Left lobe of liver (tissue), 2 donors: ENCODE measurements around the gene SOCS4. TPM values are rescaled to one million over a fixed set of nuclear protein-coding genes. Genes with fewer than 3 reads are reported as not detected.
"Not testable (repeated sequence)": the region's sequence is repeated elsewhere in the genome, so short reads cannot be mapped to it uniquely, and the experiment has no call there.

ENCODE experiments used
- ATAC-seq: fragments of 200-7000 bp; cut with Tn5 transposase; one replicate; pipeline ENCODE4 v1.9.1; 2020; ENCODE audit warnings: mild to moderate bottlenecking, moderate library complexity
- DNase-seq: peaks from one replicate; pipeline ENCODE4 v3.0.0-alpha.2; 2020; ENCODE audit warnings: low spot score
- total RNA-seq: library from RNA; stranded (reverse); gene quantifications from one replicate; pipeline ENCODE4 v1.2.1, GENCODE V29; 2021
- donor health status: DM: no; HTN: no; CAD: no; lungs with moderate emphysema.
- donor health status: DM: no; HTN: yes; CAD: no.

Gene SOCS4
- total RNA-seq, 1 donor from 2014 or later, result 4.5 TPM

- DNase-seq (peak; percentile 94), ATAC-seq (peak; percentile 98)
Measured at GRCh38 chr14:55051423-55052268, 24.6 kb downstream of the SOCS4 start, which contains the start of gene MAPK1IP1L. MAPK1IP1L (plus strand) TSS chr14:55051647; CDS start chr14:55061684, 10,037 bp downstream.

GRCh38 chr14:55052269-55052930, 25.4 kb downstream of the SOCS4 start:
- ATAC-seq (no peak), DNase-seq (no peak)

GRCh38 chr14:55053018-55053417, 26.0 kb downstream of the SOCS4 start:
- ATAC-seq (no peak), DNase-seq (no peak)

GRCh38 chr14:55053500-55053899, 26.5 kb downstream of the SOCS4 start:
- ATAC-seq, result no peak

GRCh38 chr14:55054098-55054497, 27.1 kb downstream of the SOCS4 start:
- ATAC-seq, result no peak
- no peak for DNase-seq

More at GRCh38 chr14:55053500-55053899, 26.5 kb downstream of the SOCS4 start:
- no peak for DNase-seq

- DNase-seq (no peak), ATAC-seq (no peak)
Measured at GRCh38 chr14:55057919-55058318, 30.9 kb downstream of the SOCS4 start.

- DNase-seq (no peak), ATAC-seq (peak; percentile 50)
Measured at GRCh38 chr14:55059333-55059732, 32.3 kb downstream of the SOCS4 start.

GRCh38 chr14:55062517-55063351, 35.7 kb downstream of the SOCS4 start:
- peak; percentile 86 for ATAC-seq

GRCh38 chr14:55064896-55065295, 37.9 kb downstream of the SOCS4 start:
- DNase-seq, ATAC-seq: not testable (repeated sequence)

More at GRCh38 chr14:55062517-55063351, 35.7 kb downstream of the SOCS4 start:
- peak; percentile 56 for DNase-seq

- no peak for ATAC-seq
- DNase-seq, result no peak
Measured at GRCh38 chr14:55065411-55065810, 38.4 kb downstream of the SOCS4 start.

GRCh38 chr14:55066223-55066622, 39.2 kb downstream of the SOCS4 start:
- DNase-seq, result no peak
- no peak for ATAC-seq

GRCh38 chr14:55070981-55071411, 44.0 kb downstream of the SOCS4 start:
- ATAC-seq, result no peak
- no peak for DNase-seq

GRCh38 chr14:55071870-55072640, 45.0 kb downstream of the SOCS4 start:
- ATAC-seq (no peak), DNase-seq (no peak)

GRCh38 chr14:55073856-55074255, 46.8 kb downstream of the SOCS4 start:
- DNase-seq, result no peak
- no peak for ATAC-seq

- ATAC-seq (no peak), DNase-seq (no peak)
Measured at GRCh38 chr14:55074662-55075061, 47.6 kb downstream of the SOCS4 start.

- DNase-seq (no peak), ATAC-seq (no peak)
Measured at GRCh38 chr14:55075628-55076175, 48.7 kb downstream of the SOCS4 start.

GRCh38 chr14:55077170-55078151, 50.4 kb downstream of the SOCS4 start:
- no peak for ATAC-seq
- no peak for DNase-seq

- not testable (repeated sequence) for ATAC-seq
Measured at GRCh38 chr14:55079961-55080360, 52.9 kb downstream of the SOCS4 start.

More at GRCh38 chr14:55079961-55080360, 52.9 kb downstream of the SOCS4 start:
- DNase-seq, result not testable (repeated sequence)
